ENCODE data around the gene JTB.

- TF ChIP-seq RAD21 (IDR thresholded peaks at IDR 0.05; ENCODE audit: low read depth) (no peak), MAX (IDR thresholded peaks at IDR 0.05) (no peak), REST (IDR thresholded peaks at IDR 0.05; ENCODE audit: low read depth) (no peak), EP300 (IDR thresholded peaks at IDR 0.05; ENCODE audit: borderline replicate concordance) (no peak), USF1 (IDR thresholded peaks at IDR 0.05) (no peak)
These were observed 51.1 kb downstream of the JTB start for GRCh38 chr1:153926405-153926804.
